CMK (cell line): ENCODE data around the gene NT5C2.
"Not testable (repeated sequence)": the region's sequence is repeated elsewhere in the genome, so short reads cannot be mapped to it uniquely, and the experiment has no call there.

Experiments used
- DNase-seq: peaks from one replicate; pipeline ENCODE4 v3.0.0-alpha.2; 2010; ENCODE audit warnings: low read depth

Gene NT5C2

GRCh38 chr10:103199488-103199887 is 6.4 kb upstream of the NT5C2 start:
- no peak for DNase-seq

GRCh38 chr10:103198648-103199047 is 5.6 kb upstream of the NT5C2 start:
- DNase-seq, result no peak

- DNase-seq, result peak; percentile 59
These were observed 4.8 kb upstream of the NT5C2 start for GRCh38 chr10:103197903-103198302.

GRCh38 chr10:103197174-103197573 is 4.1 kb upstream of the NT5C2 start:
- peak; percentile 84 for DNase-seq

- no peak for DNase-seq
These were observed 3.4 kb upstream of the NT5C2 start for GRCh38 chr10:103196516-103196915.

- no peak for DNase-seq
These were observed 903 bp upstream of the NT5C2 start for GRCh38 chr10:103193820-103194529.

GRCh38 chr10:103192451-103193106 is 493 bp downstream of the NT5C2 start:
- peak; percentile 47 for DNase-seq

GRCh38 chr10:103192089-103192450 is 1.0 kb downstream of the NT5C2 start:
- no peak for DNase-seq

- not testable (repeated sequence) for DNase-seq
These were observed 1.9 kb downstream of the NT5C2 start for GRCh38 chr10:103191198-103191597.

- DNase-seq, result no peak
These were observed 4.2 kb downstream of the NT5C2 start for GRCh38 chr10:103188853-103189252.

- no peak for DNase-seq
These were observed 6.9 kb downstream of the NT5C2 start for GRCh38 chr10:103186128-103186527.

GRCh38 chr10:103184615-103185014 is 8.5 kb downstream of the NT5C2 start:
- no peak for DNase-seq

- not testable (repeated sequence) for DNase-seq
These were observed 9.1 kb downstream of the NT5C2 start for GRCh38 chr10:103183991-103184451.

GRCh38 chr10:103181244-103181643 is 11.8 kb downstream of the NT5C2 start:
- peak; percentile 67 for DNase-seq

GRCh38 chr10:103180491-103180890 is 12.6 kb downstream of the NT5C2 start:
- DNase-seq, result no peak

- no peak for DNase-seq
These were observed 15.9 kb downstream of the NT5C2 start for GRCh38 chr10:103177123-103177522.

GRCh38 chr10:103175580-103176285 is 17.3 kb downstream of the NT5C2 start:
- DNase-seq, result no peak

GRCh38 chr10:103174324-103174723 is 18.7 kb downstream of the NT5C2 start:
- not testable (repeated sequence) for DNase-seq

GRCh38 chr10:103171278-103171677 is 21.8 kb downstream of the NT5C2 start:
- DNase-seq, result no peak

GRCh38 chr10:103168438-103168837 is 24.6 kb downstream of the NT5C2 start:
- DNase-seq, result no peak

- not testable (repeated sequence) for DNase-seq
These were observed 25.5 kb downstream of the NT5C2 start for GRCh38 chr10:103167554-103167953.

- DNase-seq, result no peak
These were observed 26.5 kb downstream of the NT5C2 start for GRCh38 chr10:103166523-103166922.
